GM12865 (cell line): ENCODE results near the gene WDFY4.

Experiments
- DNase-seq: peaks from one replicate; pipeline ENCODE4 v3.0.0; 2010; ENCODE audit warnings: low read depth
- H3K4me3 ChIP-seq: 2 replicates; pipeline ENCODE4 v1.5.1; 2011; ENCODE audit warnings: mild to moderate bottlenecking, low read depth, low read length, control low read depth
- CTCF ChIP-seq: IDR thresholded peaks from 2 replicates; pipeline ENCODE4 v1.5.1; 2011; ENCODE audit warnings: low read length, control low read depth, low read depth, inconsistent platforms; ENCODE audit not compliant: insufficient read depth; ENCODE audit errors: missing control alignments

Gene WDFY4

GRCh38 chr10:48778193-48778857 is 93.7 kb downstream of the WDFY4 start:
- no peak overlapping the region for H3K4me3 ChIP-seq
- TF ChIP-seq CTCF: no peak
- DNase-seq: no peak

GRCh38 chr10:48779077-48779476 is 94.4 kb downstream of the WDFY4 start:
- TF ChIP-seq CTCF: no peak
- DNase-seq: no peak
- H3K4me3 ChIP-seq: no peak overlapping the region

GRCh38 chr10:48779546-48780152 is 95.0 kb downstream of the WDFY4 start:
- no peak for DNase-seq
- no peak for TF ChIP-seq CTCF
- no peak overlapping the region for H3K4me3 ChIP-seq

- no peak overlapping the region for H3K4me3 ChIP-seq
- TF ChIP-seq CTCF: no peak
- no peak for DNase-seq
Measured at GRCh38 chr10:48780341-48780740, 95.7 kb downstream of the WDFY4 start.

- no peak overlapping the region for H3K4me3 ChIP-seq
- no peak for TF ChIP-seq CTCF
- DNase-seq: no peak
Measured at GRCh38 chr10:48782386-48782785, 97.7 kb downstream of the WDFY4 start.

- no peak overlapping the region for H3K4me3 ChIP-seq
- no peak for DNase-seq
- TF ChIP-seq CTCF: no peak
Measured at GRCh38 chr10:48784031-48784430, 99.4 kb downstream of the WDFY4 start.

- no peak for DNase-seq
- no peak for TF ChIP-seq CTCF
Measured at GRCh38 chr10:48785796-48786195, 101.1 kb downstream of the WDFY4 start.

More at GRCh38 chr10:48785796-48786195, 101.1 kb downstream of the WDFY4 start:
- H3K4me3 ChIP-seq: no peak overlapping the region
